Duodenal mucosa (tissue), 2 donors: ENCODE measurements around the gene SOX6.

Source experiments
- H3K27ac ChIP-seq: one replicate; pipeline ENCODE4 v1.7.0; 2013; ENCODE audit warnings: low read depth, low read length
- H3K27me3 ChIP-seq, 2 donors: one replicate each; pipeline ENCODE4 v1.7.0; 2013; ENCODE audit warnings: low read length in 2 of 2, control low read depth in 1 of 2; ENCODE audit not compliant: insufficient read depth in 2 of 2, control insufficient read depth in 1 of 2
- H3K36me3 ChIP-seq, 2 donors: one replicate each; pipeline ENCODE4 v1.7.0; 2013; ENCODE audit warnings: low read length in 2 of 2, control low read depth in 1 of 2; ENCODE audit not compliant: insufficient read depth in 2 of 2, control insufficient read depth in 1 of 2
- H3K4me1 ChIP-seq, 2 donors: one replicate each; pipeline ENCODE4 v1.7.0; 2013; ENCODE audit warnings: low read length in 2 of 2, control low read depth in 1 of 2; ENCODE audit not compliant: insufficient read depth in 2 of 2, control insufficient read depth in 1 of 2
- H3K4me3 ChIP-seq, 2 donors: one replicate each; pipeline ENCODE4 v1.7.0; 2013; ENCODE audit warnings: low read length in 2 of 2, low read depth in 1 of 2
- H3K9ac ChIP-seq, 2 donors: one replicate each; pipeline ENCODE4 v1.7.0; 2013; ENCODE audit warnings: low read length in 2 of 2, low read depth in 1 of 2
- H3K9me3 ChIP-seq, 2 donors: one replicate each; pipeline ENCODE4 v1.7.0; 2013; ENCODE audit warnings: low read length in 2 of 2, control low read depth in 1 of 2; ENCODE audit not compliant: control insufficient read depth in 1 of 2

Gene SOX6

DNA sequence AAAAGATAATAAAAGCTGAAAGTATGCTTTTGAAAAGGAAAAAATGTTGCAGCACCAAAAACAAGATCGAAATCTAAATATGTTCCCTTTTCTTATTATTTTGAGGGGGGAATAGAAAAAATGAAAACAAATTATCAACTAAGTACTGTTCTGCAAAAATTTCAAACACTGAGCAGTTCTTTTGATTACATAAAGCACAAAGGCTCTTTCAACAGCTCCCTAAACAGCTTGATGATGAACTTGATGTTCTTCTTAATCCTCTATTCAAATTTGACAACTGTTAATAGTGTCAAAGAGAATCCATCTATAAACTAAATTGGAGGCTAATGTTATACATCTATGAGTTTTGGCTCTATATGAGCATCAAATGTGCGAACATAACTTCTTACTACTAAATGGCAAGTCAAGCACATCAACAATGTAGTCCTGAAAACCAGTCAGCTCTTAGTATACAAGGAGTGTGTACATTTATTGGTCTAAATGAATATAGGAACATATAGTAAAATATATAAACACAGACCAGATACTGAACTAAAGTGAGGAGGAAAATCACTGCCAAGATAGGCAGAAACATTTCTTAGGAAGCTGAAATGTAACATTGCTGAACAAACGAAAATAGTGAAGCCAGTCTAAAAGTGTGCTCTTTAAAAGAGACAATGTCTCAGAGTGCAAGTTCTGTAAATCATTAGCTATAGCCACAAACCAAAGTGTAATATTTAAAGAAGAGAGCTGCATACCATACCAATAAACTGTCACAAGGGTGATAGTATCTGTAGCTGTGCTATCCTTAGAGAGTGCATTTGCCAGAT lies 94.3 kb downstream of the SOX6 start:
- peaks cover 4 to 6% of the 10 kb centered on the region in 2 donors for H3K4me1 ChIP-seq
- no peak overlapping the region for H3K4me3 ChIP-seq
- H3K36me3 ChIP-seq = no peaks in the 10 kb centered on the region
- no peak overlapping the region for H3K9ac ChIP-seq
- H3K9me3 ChIP-seq = no peaks in the 10 kb centered on the region
- no peak overlapping the region for H3K27ac ChIP-seq
- no peaks in the 10 kb centered on the region for H3K27me3 ChIP-seq

DNA sequence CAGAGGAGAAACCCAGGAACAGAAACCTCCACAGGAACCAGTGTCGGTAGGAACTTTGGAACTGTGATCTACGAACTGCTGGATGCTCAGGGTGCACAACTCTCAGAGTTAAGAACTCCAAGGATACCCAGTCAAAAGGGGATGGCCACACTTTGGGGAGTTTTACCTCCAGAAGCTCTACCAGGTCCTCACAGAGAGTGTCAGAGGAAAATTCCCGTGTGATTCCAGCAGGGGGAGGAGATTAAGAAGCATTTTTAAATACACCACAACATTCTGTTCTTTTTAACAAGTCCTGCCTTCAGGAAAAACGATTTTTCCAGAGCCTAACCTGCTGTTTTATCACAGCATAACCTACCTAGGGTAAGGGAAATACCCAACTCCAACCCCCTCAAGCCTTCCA lies 104.0 kb downstream of the SOX6 start:
- Histone ChIP-seq H3K9ac (no peak overlapping the region), H3K4me1 (no peaks in the 10 kb centered on the region), H3K4me3 (no peak overlapping the region), H3K36me3 (no peaks in the 10 kb centered on the region), H3K9me3 (peaks cover 7% of the 10 kb centered on the region in 2 donors), H3K27ac (no peak overlapping the region), H3K27me3 (no peaks in the 10 kb centered on the region)

DNA sequence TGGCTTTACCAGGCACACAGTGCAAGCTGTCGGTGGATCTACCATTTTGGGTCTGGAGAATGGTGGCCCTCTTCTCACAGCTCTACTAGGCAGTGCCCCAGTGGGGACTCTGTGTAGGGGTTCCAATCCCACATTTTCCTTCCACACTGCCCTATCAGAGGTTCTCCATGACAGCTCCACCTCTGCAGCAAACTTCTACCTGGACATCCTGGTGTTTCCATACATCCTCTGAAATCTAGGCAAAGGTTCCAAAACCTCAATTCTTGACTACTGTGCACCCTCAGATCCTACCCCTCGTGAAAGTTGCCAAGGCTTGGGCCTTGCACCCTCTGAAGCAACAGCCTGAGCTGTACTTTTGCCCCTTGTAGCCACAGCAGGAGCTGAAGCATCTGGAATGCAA lies 108.1 kb downstream of the SOX6 start:
- H3K4me1 ChIP-seq = no peaks in the 10 kb centered on the region
- no peak overlapping the region for H3K27ac ChIP-seq
- H3K9me3 ChIP-seq = peaks cover 7% of the 10 kb centered on the region in 2 donors
- no peak overlapping the region for H3K9ac ChIP-seq
- H3K36me3 ChIP-seq = no peaks in the 10 kb centered on the region
- H3K4me3 ChIP-seq = no peak overlapping the region
- no peaks in the 10 kb centered on the region for H3K27me3 ChIP-seq

DNA sequence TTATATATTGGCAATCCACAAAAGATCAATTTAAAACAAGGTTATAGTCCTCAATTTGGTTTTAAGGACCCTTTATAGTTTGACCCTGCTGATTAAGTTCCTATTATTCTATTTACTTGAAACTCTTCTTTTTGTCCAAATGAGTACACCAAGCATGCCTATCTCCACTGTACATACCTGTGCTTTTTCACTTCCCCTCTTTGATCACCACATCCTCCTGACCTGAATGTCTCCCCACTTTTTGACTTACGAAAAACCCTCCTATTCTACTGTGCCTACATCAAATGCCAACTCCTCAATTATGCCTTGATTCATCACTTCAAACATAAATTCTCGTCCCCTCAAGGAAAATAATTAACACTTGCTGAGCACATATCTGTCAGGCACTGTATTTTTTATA lies 113.5 kb downstream of the SOX6 start:
- Histone ChIP-seq H3K4me1 (no peaks in the 10 kb centered on the region), H3K36me3 (no peaks in the 10 kb centered on the region), H3K4me3 (no peak overlapping the region), H3K27ac (no peak overlapping the region), H3K9me3 (peaks cover 0 to under 1% of the 10 kb centered on the region in 2 donors), H3K27me3 (no peaks in the 10 kb centered on the region), H3K9ac (no peak overlapping the region)

DNA sequence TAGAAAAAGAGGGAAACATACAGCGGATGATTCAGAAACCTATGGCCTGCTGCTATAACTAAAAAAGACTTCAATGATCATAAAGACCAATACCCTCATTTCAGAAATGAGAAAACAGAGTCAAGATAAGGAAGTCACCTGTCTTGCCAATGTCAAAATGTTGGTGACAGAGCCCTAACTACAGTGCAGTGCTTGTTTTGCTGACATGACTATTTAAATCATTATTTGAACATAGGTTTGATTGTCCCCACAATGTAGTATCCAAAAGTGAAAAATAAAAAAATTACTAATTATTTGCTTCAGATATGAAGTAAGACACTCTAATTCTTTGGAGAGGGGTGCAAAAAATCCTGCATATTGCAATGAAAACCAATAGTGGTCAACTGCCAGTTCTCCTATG lies 115.7 kb downstream of the SOX6 start:
- no peak overlapping the region for H3K4me3 ChIP-seq
- no peak overlapping the region for H3K27ac ChIP-seq
- H3K36me3 ChIP-seq = no peaks in the 10 kb centered on the region
- no peaks in the 10 kb centered on the region for H3K27me3 ChIP-seq
- H3K9me3 ChIP-seq = no peaks in the 10 kb centered on the region
- H3K9ac ChIP-seq = no peak overlapping the region
- H3K4me1 ChIP-seq = no peaks in the 10 kb centered on the region

DNA sequence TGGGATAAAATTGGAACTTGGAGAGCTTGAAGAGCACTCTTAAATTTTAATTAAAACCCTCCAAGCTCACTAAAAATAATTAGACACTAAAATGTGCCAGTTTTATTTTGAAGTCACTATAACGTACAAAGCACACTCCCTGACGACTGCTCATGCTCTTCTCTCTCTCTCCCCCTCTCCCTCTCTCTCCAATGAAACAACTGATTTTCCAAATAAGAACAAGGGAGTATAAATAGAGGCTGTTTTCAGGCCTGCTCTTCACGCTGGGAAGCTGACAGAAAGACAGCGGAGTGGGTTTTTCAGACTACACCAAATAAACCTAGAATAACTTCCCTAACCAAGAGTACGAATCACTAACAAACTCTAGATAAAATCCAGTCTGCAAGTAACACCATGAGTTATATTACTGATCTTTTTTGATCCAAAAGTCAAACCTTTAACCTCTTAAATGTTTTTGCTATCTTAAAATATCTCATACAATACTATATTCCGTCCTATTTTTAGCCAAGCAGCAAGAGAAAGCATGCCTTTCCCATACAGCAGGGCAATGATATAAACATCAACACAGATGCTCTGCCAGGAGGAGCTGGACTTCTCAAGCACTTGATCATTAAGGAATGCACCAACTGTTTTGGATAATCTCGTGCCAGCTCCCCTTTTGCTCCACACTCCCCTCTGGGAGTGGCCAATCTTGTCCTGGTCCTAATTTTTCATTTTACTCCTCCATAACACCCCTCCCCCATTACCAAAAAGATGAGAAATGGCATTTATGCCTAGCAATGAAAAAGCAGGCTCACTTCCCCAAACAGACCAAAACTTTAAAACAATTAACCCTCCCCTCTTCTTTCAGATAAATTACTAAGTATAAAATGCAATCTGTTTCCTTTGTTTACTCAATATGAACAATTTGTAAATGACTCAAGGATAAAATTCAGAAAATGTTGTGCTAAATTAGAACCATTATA lies 116.9 kb downstream of the SOX6 start:
- H3K27ac ChIP-seq = no peak overlapping the region
- no peaks in the 10 kb centered on the region for H3K27me3 ChIP-seq
- no peak overlapping the region for H3K9ac ChIP-seq
- no peaks in the 10 kb centered on the region for H3K4me1 ChIP-seq
- H3K4me3 ChIP-seq = no peak overlapping the region
- H3K36me3 ChIP-seq = no peaks in the 10 kb centered on the region
- H3K9me3 ChIP-seq = no peaks in the 10 kb centered on the region

DNA sequence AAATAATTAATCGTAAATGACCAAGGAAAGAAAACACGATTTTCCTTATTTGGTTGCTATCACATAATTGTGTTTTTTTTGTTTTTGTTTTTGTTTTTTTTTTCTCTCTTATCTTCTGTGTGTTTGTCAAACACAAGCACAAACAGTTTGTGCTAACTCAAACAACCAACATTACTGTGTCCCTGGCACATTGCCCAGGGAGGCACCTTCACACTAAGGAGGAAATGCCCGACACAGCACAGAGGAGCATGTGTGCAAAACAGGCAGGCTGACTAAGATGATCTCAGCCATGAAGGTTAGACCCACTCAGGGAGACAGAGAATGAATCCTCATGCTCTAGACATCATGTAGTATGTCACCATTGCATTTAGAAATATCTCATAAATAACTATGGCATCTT lies 130.1 kb downstream of the SOX6 start:
- Histone ChIP-seq H3K9me3 (no peaks in the 10 kb centered on the region), H3K36me3 (no peaks in the 10 kb centered on the region), H3K4me3 (no peak overlapping the region), H3K9ac (no peak overlapping the region), H3K27me3 (no peaks in the 10 kb centered on the region), H3K27ac (no peak overlapping the region), H3K4me1 (peaks cover 7 to 13% of the 10 kb centered on the region in 2 donors)

DNA sequence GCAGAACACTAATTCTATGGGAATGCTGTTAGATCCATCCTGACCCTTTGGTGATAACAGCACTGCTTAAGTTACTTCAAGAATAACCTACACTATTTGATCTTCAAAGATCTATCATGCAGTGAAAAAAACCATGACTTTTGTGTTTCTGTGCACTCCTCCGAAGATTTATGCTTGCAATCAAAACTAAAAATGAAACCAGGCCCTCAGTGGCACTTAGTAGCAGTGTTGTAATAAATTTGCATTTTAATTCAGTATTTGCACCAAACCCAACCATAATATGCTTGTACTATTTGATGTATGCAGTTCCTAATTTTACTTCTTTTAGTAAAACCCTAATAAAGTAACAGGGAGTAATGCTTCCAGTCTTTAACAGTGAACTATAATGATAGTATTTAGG lies 130.7 kb downstream of the SOX6 start:
- Histone ChIP-seq H3K4me3 (no peak overlapping the region), H3K36me3 (no peaks in the 10 kb centered on the region), H3K4me1 (peaks cover 7 to 13% of the 10 kb centered on the region in 2 donors), H3K27me3 (no peaks in the 10 kb centered on the region), H3K27ac (no peak overlapping the region), H3K9ac (peak overlapping the region in 1 of 2 donors; percentile 32), H3K9me3 (no peaks in the 10 kb centered on the region)

DNA sequence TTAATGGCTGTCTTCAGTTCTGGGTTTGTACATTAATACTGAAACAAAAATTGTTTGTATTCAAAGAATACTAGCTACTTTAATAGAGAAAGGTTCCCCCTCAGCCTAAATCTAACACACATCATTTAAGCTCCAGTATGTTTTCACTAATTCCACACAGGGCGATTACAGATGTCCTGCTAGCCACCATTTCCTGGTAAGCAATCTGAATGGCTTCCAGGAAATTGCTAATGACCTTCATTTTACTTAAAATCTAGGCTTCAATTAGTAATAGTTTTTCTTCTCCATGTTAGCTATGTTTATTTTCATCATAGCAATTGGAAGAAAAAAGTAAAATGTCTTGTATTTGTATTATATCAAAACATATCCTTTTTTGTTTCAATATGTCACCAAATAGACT lies 132.8 kb downstream of the SOX6 start:
- Histone ChIP-seq H3K4me3 (no peak overlapping the region), H3K9ac (no peak overlapping the region), H3K27ac (no peak overlapping the region), H3K36me3 (no peaks in the 10 kb centered on the region), H3K9me3 (no peaks in the 10 kb centered on the region), H3K4me1 (peaks cover 7 to 13% of the 10 kb centered on the region in 2 donors), H3K27me3 (no peaks in the 10 kb centered on the region)

DNA sequence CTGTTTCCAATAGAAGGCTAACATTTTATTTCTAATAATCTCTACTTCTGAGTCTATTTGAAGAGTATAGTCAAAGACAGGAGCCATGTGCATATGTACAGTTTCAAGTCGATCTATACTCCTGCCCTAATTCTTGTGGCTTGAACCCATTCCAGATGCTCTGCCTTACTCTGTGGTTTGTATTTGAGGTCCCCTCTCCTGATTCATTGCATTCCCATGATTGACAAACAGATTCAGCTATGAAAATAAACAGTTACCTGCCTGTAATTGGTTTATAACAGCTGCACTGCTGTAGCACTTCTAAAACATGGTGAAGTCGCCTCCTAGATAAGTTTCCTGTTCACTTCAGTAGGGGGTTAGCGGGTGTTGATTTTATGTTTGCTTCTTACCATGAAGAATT lies 138.7 kb downstream of the SOX6 start:
- no peak overlapping the region for H3K9ac ChIP-seq
- H3K36me3 ChIP-seq = no peaks in the 10 kb centered on the region
- no peaks in the 10 kb centered on the region for H3K27me3 ChIP-seq
- H3K4me1 ChIP-seq = peaks cover 0 to 4% of the 10 kb centered on the region in 2 donors
- H3K27ac ChIP-seq = no peak overlapping the region
- no peak overlapping the region for H3K4me3 ChIP-seq
- no peaks in the 10 kb centered on the region for H3K9me3 ChIP-seq
